ENCODE measurements around the gene TEC.

DNA sequence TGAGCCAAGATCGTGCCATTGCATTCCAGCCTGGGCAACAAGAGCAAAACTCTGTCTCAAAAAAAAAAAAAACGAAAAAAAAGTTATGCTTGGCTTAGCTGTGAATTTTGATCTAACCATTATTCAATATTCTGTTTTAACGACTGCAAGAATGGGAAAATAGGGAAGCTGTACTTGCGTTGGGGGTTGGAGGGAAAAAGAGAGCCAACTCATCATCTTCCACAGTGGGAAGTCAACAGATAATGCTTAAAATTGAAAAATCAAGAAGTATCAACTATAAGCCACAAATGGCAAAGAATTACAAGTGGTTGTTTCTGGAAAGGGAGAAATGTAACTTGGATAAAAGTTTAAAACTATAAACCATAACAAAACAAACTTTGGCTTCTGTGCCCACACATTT, 2.9 kb downstream of the TEC start:
- TF ChIP-seq RAD21 (IDR thresholded peaks at IDR 0.05; ENCODE audit: low read depth) (no peak), TCF7L2 (IDR thresholded peaks at IDR 0.05; ENCODE audit: borderline replicate concordance, extremely low read depth, insufficient read depth, insufficient read length) (no peak), POLR2A (IDR thresholded peaks at IDR 0.05; ENCODE audit: borderline replicate concordance, extremely low read depth, insufficient read depth, insufficient read length) (no peak), ZFX (IDR thresholded peaks at IDR 0.05) (no peak), SIN3A (IDR thresholded peaks at IDR 0.05; ENCODE audit: low read depth) (no peak), EZH2 (IDR thresholded peaks at IDR 0.05) (no peak), ZNF274 (IDR thresholded peaks at IDR 0.05; ENCODE audit: low read depth, low read length) (no peak), POLR2AphosphoS5 (IDR thresholded peaks at IDR 0.05; ENCODE audit: low read depth, low read length) (no peak), YY1 (IDR thresholded peaks at IDR 0.05; ENCODE audit: extremely low read depth, insufficient replicate concordance, low read depth, low read length) (no peak)
- TF ChIP-seq, protein P1, sequence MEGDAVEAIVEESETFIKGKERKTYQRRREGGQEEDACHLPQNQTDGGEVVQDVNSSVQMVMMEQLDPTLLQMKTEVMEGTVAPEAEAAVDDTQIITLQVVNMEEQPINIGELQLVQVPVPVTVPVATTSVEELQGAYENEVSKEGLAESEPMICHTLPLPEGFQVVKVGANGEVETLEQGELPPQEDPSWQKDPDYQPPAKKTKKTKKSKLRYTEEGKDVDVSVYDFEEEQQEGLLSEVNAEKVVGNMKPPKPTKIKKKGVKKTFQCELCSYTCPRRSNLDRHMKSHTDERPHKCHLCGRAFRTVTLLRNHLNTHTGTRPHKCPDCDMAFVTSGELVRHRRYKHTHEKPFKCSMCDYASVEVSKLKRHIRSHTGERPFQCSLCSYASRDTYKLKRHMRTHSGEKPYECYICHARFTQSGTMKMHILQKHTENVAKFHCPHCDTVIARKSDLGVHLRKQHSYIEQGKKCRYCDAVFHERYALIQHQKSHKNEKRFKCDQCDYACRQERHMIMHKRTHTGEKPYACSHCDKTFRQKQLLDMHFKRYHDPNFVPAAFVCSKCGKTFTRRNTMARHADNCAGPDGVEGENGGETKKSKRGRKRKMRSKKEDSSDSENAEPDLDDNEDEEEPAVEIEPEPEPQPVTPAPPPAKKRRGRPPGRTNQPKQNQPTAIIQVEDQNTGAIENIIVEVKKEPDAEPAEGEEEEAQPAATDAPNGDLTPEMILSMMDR (IDR thresholded peaks at IDR 0.05 in 2 of 3, conservative IDR thresholded peaks at IDR 0.05 in 1 of 3; ENCODE audit: borderline replicate concordance in 1 of 3, insufficient read depth in 1 of 3, low read depth in 2 of 3, low read length in 2 of 3) = no peak
- TF ChIP-seq, protein P2, sequence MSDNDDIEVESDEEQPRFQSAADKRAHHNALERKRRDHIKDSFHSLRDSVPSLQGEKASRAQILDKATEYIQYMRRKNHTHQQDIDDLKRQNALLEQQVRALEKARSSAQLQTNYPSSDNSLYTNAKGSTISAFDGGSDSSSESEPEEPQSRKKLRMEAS (IDR thresholded peaks at IDR 0.05) = no peak
